NT2/D1 (cell line): ENCODE results near the gene USP35.
"Not testable (repeated sequence)": the region's sequence is repeated elsewhere in the genome, so short reads cannot be mapped to it uniquely, and the experiment has no call there.

Experiments
- DNase-seq: peaks from one replicate; pipeline ENCODE4 v3.0.0-alpha.2; 2011; ENCODE audit warnings: low read depth, low spot score
- H3K27me3 ChIP-seq: 2 replicates; pipeline ENCODE4 v1.6.0; 2011; ENCODE audit warnings: mild to moderate bottlenecking; ENCODE audit not compliant: insufficient read length, insufficient read depth
- H3K36me3 ChIP-seq: 2 replicates; pipeline ENCODE4 v1.6.1; 2011; ENCODE audit warnings: mild to moderate bottlenecking, low read length, mixed read lengths; ENCODE audit not compliant: insufficient read depth, insufficient read length
- H3K4me1 ChIP-seq: 2 replicates; pipeline ENCODE4 v1.5.1; 2011; ENCODE audit not compliant: insufficient read depth, insufficient read length
- H3K4me3 ChIP-seq: 2 replicates; pipeline ENCODE4 v1.5.1; 2011; ENCODE audit warnings: low read depth; ENCODE audit not compliant: insufficient read length
- H3K9ac ChIP-seq: 2 replicates; pipeline ENCODE4 v1.6.0; 2011; ENCODE audit warnings: low read depth; ENCODE audit not compliant: insufficient read length
- H3K9me3 ChIP-seq: 2 replicates; pipeline ENCODE4 v1.5.1; 2011; ENCODE audit warnings: mild to moderate bottlenecking, low read length; ENCODE audit not compliant: insufficient read depth
- SUZ12 ChIP-seq: IDR thresholded peaks from 2 replicates; pipeline ENCODE4 v1.6.1; 2011; ENCODE audit not compliant: insufficient read length, insufficient read depth; ENCODE audit errors: extremely low read depth
- YY1 ChIP-seq: IDR thresholded peaks from 2 replicates; pipeline ENCODE4 v1.6.1; 2011; ENCODE audit not compliant: insufficient read length, insufficient read depth
- ZNF274 ChIP-seq: IDR thresholded peaks from 2 replicates; pipeline ENCODE4 v1.6.1; 2011; ENCODE audit warnings: mild to moderate bottlenecking, low read depth, low read length

The USP35 gene

GRCh38 chr11:78171951-78172350 lies 16.8 kb upstream of the USP35 start:
- no peak overlapping the region for H3K4me3 ChIP-seq
- no peaks in the 10 kb centered on the region for H3K4me1 ChIP-seq
- H3K27me3 ChIP-seq: no peaks in the 10 kb centered on the region
- DNase-seq: no peak
- H3K9ac ChIP-seq: no peak overlapping the region
- no peaks in the 10 kb centered on the region for H3K9me3 ChIP-seq
- H3K36me3 ChIP-seq: peaks cover 13% of the 10 kb centered on the region
- no peak for TF ChIP-seq SUZ12
- TF ChIP-seq ZNF274: no peak

GRCh38 chr11:78175862-78176261 lies 12.9 kb upstream of the USP35 start:
- H3K4me3 ChIP-seq, H3K9ac ChIP-seq, H3K9me3 ChIP-seq, H3K27me3 ChIP-seq, DNase-seq, H3K4me1 ChIP-seq: not testable (repeated sequence)
- H3K36me3 ChIP-seq: peaks cover 13% of the 10 kb centered on the region

- H3K36me3 ChIP-seq: peaks cover 13% of the 10 kb centered on the region
- DNase-seq: no peak
- no peak for TF ChIP-seq YY1
- no peak for TF ChIP-seq ZNF274
- no peak for TF ChIP-seq SUZ12
- H3K27me3 ChIP-seq: no peaks in the 10 kb centered on the region
- H3K9me3 ChIP-seq: no peaks in the 10 kb centered on the region
- H3K9ac ChIP-seq: no peak overlapping the region
- no peak overlapping the region for H3K4me3 ChIP-seq
- peaks cover 2% of the 10 kb centered on the region for H3K4me1 ChIP-seq
Measured at GRCh38 chr11:78176605-78177141, 12.0 kb upstream of the USP35 start.

GRCh38 chr11:78177216-78177615 lies 11.5 kb upstream of the USP35 start:
- no peak overlapping the region for H3K4me3 ChIP-seq
- H3K36me3 ChIP-seq: peaks cover 13% of the 10 kb centered on the region
- H3K4me1 ChIP-seq: peaks cover 2% of the 10 kb centered on the region
- no peaks in the 10 kb centered on the region for H3K9me3 ChIP-seq
- no peak for DNase-seq
- H3K9ac ChIP-seq: no peak overlapping the region
- no peak for TF ChIP-seq ZNF274
- no peak for TF ChIP-seq SUZ12
- TF ChIP-seq YY1: no peak
- H3K27me3 ChIP-seq: no peaks in the 10 kb centered on the region

GRCh38 chr11:78179459-78180071 lies 9.2 kb upstream of the USP35 start:
- Histone ChIP-seq H3K9me3 (no peaks in the 10 kb centered on the region), H3K36me3 (no peaks in the 10 kb centered on the region), H3K27me3 (no peaks in the 10 kb centered on the region), H3K4me1 (peaks cover 2% of the 10 kb centered on the region), H3K4me3 (no peak overlapping the region), H3K9ac (no peak overlapping the region)
- DNase-seq: no peak
- TF ChIP-seq YY1: no peak
- no peak for TF ChIP-seq SUZ12
- TF ChIP-seq ZNF274: no peak

GRCh38 chr11:78180751-78181150 lies 8.0 kb upstream of the USP35 start:
- Histone ChIP-seq H3K4me1 (peaks cover 2% of the 10 kb centered on the region), H3K9me3 (no peaks in the 10 kb centered on the region), H3K36me3 (no peaks in the 10 kb centered on the region), H3K27me3 (no peaks in the 10 kb centered on the region), H3K4me3 (no peak overlapping the region), H3K9ac (no peak overlapping the region)
- no peak for TF ChIP-seq SUZ12
- no peak for DNase-seq

- Histone ChIP-seq H3K27me3 (no peaks in the 10 kb centered on the region), H3K9ac (no peak overlapping the region), H3K4me3 (no peak overlapping the region), H3K36me3 (no peaks in the 10 kb centered on the region), H3K4me1 (peaks cover 2% of the 10 kb centered on the region), H3K9me3 (no peaks in the 10 kb centered on the region)
- TF ChIP-seq YY1: no peak
- TF ChIP-seq ZNF274: no peak
- no peak for TF ChIP-seq SUZ12
- DNase-seq: no peak
Measured at GRCh38 chr11:78181185-78181584, 7.5 kb upstream of the USP35 start.
